Measurements from ENCODE around the gene ENTPD2. TPM values are rescaled to one million over a fixed set of nuclear protein-coding genes. Genes with fewer than 3 reads are reported as not detected.

Gene ENTPD2
- total RNA-seq, 4 donors from 2014 or later: 2.4 to 11.5 TPM; not detected in 2

DNA sequence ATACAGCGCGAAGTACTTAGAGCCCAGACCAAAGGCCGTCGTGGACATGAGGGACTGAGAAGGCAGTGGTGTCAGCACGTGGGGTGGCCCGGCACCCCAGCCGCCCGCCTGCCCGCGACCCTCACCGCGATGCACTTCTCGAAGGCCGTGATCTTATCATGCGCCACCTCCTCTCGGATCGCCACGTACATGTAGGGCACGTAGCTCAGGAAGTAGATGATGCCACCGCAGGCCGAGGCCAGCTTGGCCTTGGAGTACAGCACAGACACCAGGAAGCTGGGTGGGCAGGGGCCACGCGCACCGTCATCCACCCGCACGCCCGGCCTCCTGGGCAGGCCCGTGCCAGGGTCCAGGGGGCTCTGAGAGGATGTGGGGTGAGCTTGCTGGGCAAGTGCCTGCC lies 36.8 kb downstream of the ENTPD2 start:
- TF ChIP-seq POLR2A (IDR thresholded peaks at IDR 0.05): no peak
- TF ChIP-seq, protein P1, sequence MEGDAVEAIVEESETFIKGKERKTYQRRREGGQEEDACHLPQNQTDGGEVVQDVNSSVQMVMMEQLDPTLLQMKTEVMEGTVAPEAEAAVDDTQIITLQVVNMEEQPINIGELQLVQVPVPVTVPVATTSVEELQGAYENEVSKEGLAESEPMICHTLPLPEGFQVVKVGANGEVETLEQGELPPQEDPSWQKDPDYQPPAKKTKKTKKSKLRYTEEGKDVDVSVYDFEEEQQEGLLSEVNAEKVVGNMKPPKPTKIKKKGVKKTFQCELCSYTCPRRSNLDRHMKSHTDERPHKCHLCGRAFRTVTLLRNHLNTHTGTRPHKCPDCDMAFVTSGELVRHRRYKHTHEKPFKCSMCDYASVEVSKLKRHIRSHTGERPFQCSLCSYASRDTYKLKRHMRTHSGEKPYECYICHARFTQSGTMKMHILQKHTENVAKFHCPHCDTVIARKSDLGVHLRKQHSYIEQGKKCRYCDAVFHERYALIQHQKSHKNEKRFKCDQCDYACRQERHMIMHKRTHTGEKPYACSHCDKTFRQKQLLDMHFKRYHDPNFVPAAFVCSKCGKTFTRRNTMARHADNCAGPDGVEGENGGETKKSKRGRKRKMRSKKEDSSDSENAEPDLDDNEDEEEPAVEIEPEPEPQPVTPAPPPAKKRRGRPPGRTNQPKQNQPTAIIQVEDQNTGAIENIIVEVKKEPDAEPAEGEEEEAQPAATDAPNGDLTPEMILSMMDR (IDR thresholded peaks at IDR 0.05): no peak
- no peak overlapping the region for H3K4me3 ChIP-seq
- no peaks in the 10 kb centered on the region for H3K9me3 ChIP-seq
- H3K4me1 ChIP-seq: no peaks in the 10 kb centered on the region
- no peaks in the 10 kb centered on the region for H3K27me3 ChIP-seq
- intact Hi-C loops (cut with DNase I; ENCODE audit: low total_unique reads): no loop called here
- DNase-seq: no peak
- H3K36me3 ChIP-seq: no peaks in the 10 kb centered on the region
- H3K27ac ChIP-seq: no peak overlapping the region

DNA sequence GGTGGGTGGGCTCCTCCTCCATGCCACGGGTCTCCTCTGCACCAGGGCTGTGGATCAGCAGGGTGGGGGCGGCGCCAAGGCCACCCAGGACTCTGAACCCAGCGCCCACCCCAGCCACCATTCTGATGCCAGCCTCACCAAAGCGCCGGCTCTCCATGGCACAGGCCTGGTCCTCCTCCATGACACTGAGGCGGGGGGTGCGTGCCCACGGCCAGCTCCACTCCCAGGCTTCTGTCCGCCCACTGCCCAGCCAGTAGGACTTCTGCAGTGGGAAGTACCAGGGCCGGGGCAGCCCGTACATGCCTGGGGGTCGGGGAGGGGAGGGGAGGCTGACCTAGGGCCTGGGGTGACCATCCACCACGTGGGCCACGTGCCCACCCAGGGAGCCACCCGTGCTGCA lies 37.4 kb downstream of the ENTPD2 start:
- no peak for TF ChIP-seq POLR2A (IDR thresholded peaks at IDR 0.05)
- TF ChIP-seq, protein P1 (IDR thresholded peaks at IDR 0.05): no peak
- no peaks in the 10 kb centered on the region for H3K36me3 ChIP-seq
- intact Hi-C loops (cut with DNase I; ENCODE audit: low total_unique reads): no loop called here
- no peak overlapping the region for H3K4me3 ChIP-seq
- H3K27ac ChIP-seq: no peak overlapping the region
- DNase-seq: no peak
- no peaks in the 10 kb centered on the region for H3K9me3 ChIP-seq
- H3K27me3 ChIP-seq: no peaks in the 10 kb centered on the region
- no peaks in the 10 kb centered on the region for H3K4me1 ChIP-seq

DNA sequence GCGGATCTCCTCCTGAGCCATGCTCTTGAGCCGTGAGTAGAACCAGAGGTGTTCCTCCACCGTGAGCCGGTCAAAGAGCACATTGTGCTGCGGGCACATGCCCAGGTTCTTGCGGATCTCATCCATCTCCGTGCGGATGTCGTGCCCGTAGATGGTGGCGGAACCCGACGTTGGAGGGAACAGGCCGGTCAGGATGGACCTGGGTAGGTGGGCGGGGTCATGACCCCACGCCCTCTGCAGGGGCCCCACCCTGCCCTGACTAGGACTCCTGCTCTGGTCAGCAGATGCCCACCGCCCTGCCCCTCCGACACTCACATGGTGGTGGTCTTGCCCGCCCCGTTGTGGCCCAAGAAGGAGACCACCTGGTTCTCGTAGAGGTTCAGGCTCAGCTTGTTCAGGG lies 37.9 kb downstream of the ENTPD2 start:
- H3K4me3 ChIP-seq: no peak overlapping the region
- intact Hi-C loops (cut with DNase I; ENCODE audit: low total_unique reads): no loop called here
- no peaks in the 10 kb centered on the region for H3K27me3 ChIP-seq
- DNase-seq: no peak
- H3K9me3 ChIP-seq: no peaks in the 10 kb centered on the region
- TF ChIP-seq, protein P1 (IDR thresholded peaks at IDR 0.05): no peak
- TF ChIP-seq POLR2A (IDR thresholded peaks at IDR 0.05): no peak
- no peaks in the 10 kb centered on the region for H3K4me1 ChIP-seq
- no peak overlapping the region for H3K27ac ChIP-seq
- no peaks in the 10 kb centered on the region for H3K36me3 ChIP-seq

DNA sequence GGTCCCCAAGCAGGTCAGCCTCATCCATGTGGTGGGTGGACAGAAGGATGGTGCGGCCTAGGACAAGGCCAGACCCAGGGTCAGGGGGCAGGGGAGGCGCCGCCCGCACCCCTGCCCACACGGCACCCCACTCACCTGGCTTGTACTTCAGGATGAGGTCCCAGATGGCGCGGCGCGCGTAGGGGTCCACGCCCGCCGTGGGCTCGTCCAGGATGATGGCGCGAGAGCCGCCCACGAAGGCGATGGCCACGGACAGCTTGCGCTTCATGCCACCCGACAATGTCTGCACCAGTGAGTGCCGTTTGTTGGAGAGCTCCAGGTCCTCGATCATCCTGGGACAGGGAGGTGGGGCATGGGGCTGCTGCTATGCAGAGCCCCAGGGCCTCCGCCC lies 38.3 kb downstream of the ENTPD2 start:
- no peak for DNase-seq
- no peaks in the 10 kb centered on the region for H3K4me1 ChIP-seq
- intact Hi-C loops (cut with DNase I; ENCODE audit: low total_unique reads): no loop called here
- no peak overlapping the region for H3K4me3 ChIP-seq
- no peaks in the 10 kb centered on the region for H3K36me3 ChIP-seq
- no peaks in the 10 kb centered on the region for H3K9me3 ChIP-seq
- TF ChIP-seq, protein P1 (IDR thresholded peaks at IDR 0.05): no peak
- TF ChIP-seq POLR2A (IDR thresholded peaks at IDR 0.05): no peak
- H3K27ac ChIP-seq: no peak overlapping the region
- no peaks in the 10 kb centered on the region for H3K27me3 ChIP-seq

DNA sequence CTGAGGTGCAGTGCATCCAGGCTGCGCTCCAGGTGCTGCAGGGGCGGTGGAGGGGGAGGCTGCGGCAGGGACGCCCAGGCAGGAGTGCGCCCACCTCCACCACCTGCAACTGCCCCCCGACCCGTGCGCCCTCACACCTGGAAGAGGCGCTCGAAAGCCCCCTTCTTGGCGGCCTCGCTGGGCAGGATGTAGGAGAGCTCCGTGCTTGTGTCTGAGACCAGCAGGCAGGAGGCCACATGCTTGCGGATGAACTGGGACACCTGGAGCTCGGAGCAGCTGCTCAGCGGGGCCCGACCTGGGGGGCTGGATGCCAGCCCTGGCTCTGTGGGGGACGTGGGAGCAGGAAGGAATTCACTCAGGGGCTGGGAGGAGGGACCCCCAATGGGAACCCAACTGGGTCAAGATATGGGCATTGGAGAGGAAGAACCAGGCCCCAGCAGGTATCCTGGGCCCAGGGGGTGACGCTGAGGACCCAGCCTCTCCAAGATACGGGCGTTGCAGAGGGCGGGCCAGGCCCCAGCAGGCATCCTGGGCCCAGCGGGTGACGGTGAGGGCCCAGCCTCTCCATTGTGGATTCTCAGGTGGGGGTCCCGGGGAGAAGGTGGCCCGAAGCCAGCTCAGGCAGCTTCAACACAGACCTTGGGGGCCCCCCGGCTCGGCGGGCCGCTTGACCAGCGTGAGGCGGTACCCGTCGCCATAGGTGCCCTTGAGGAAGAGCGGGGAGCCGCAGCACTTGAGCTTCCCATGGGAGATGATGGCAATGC lies 38.9 kb downstream of the ENTPD2 start:
- Histone ChIP-seq H3K9me3 (no peaks in the 10 kb centered on the region), H3K27me3 (no peaks in the 10 kb centered on the region), H3K4me1 (no peaks in the 10 kb centered on the region), H3K36me3 (no peaks in the 10 kb centered on the region), H3K27ac (no peak overlapping the region), H3K4me3 (no peak overlapping the region)
- TF ChIP-seq POLR2A (IDR thresholded peaks at IDR 0.05): no peak
- TF ChIP-seq, protein P1 (IDR thresholded peaks at IDR 0.05): no peak
- DNase-seq: no peak
- intact Hi-C loops (cut with DNase I; ENCODE audit: low total_unique reads): no loop called here

Measured in uterus (tissue), 4 donors.